ENCODE measurements around the gene SH3RF2. TPM values are rescaled to one million over a fixed set of nuclear protein-coding genes. Genes with fewer than 3 reads are reported as not detected.

The SH3RF2 gene
- total and polyA plus RNA-seq, 9 of the 15 experiments (the other 6 are each of a cell fraction or from before 2014, with no cell fraction given) = 0.05 TPM; not detected in 8

- peaks cover 20 to 34% of the 10 kb centered on the region in 2 experiments for H3K27me3 ChIP-seq (ENCODE audit: control insufficient read depth in 2 of 2, insufficient read depth in 2 of 2, low read length in 2 of 2)
- BruUV-seq (replicated peaks) = no TSS peak
- no peaks in the 10 kb centered on the region for H3K36me3 ChIP-seq (ENCODE audit: control insufficient read depth, insufficient read depth, low read length)
- in situ Hi-C loops (cut with MboI) (loop anchor here (25.0 kb wide), 1 partner anchor 1858 kb away; no protein-coding TSS in a partner anchor), intact Hi-C loops (cut with micrococcal nuclease) (no loop called here)
- no peaks in the 10 kb centered on the region for H3K9me1 ChIP-seq (ENCODE audit: control insufficient read depth, insufficient read depth, low read length)
- no peak overlapping the region for H3K4me2 ChIP-seq (ENCODE audit: insufficient read depth, low read length)
- H3K9ac ChIP-seq (ENCODE audit: insufficient read depth in 1 of 2, low read depth in 2 of 2, low read length in 2 of 2) = no peak overlapping the region
- ATAC-seq (no peak), DNase-seq (ENCODE audit: extremely low read depth in 1 of 4, low spot score in 3 of 4) (no peak), FAIRE-seq (no peak)
- ChIA-PET POLR2A (interaction anchor here (0.6 to 1.6 kb wide), 2 partner anchors 13 to 265 kb away, joined by 4 to 7 read pairs; no protein-coding TSS in a partner anchor), CTCF (ENCODE audit: low intra/inter-chr PET ratio) (no interaction called here)
- 0% methylated on average over 3 of the region's 3 CpGs for WGBS (ENCODE audit: insufficient coverage, low coverage, missing lambda C conversion rate)
- no peaks in the 10 kb centered on the region for H3K9me3 ChIP-seq (replicated peaks; ENCODE audit: control insufficient read depth, insufficient read depth, low read depth, low read length)
- no peak for TF ChIP-seq RERE (CRISPR knock-in tag; IDR thresholded peaks at IDR 0.05; ENCODE audit: borderline replicate concordance)
- H2AFZ ChIP-seq (ENCODE audit: low read depth, low read length) = no peak overlapping the region
- H4K20me1 ChIP-seq (replicated peaks; ENCODE audit: control insufficient read depth, insufficient read depth, low read length) = no peaks in the 10 kb centered on the region
- no peaks in the 10 kb centered on the region; a peak in 1 of 5 replicates for H3K4me1 ChIP-seq (replicated peaks in 1 of 2; ENCODE audit: control insufficient read depth in 2 of 2, insufficient read depth in 2 of 2, low read length in 2 of 2)
- H3K27ac ChIP-seq (ENCODE audit: extremely low read depth, low read depth, low read length) = no peak overlapping the region
- no peaks in the 10 kb centered on the region for H3K79me2 ChIP-seq (ENCODE audit: control insufficient read depth, insufficient read depth, low read length)
- H3K4me3 ChIP-seq = no peak overlapping the region
These were observed 134.4 kb downstream of the SH3RF2 start for GRCh38 chr5:146070746-146071145.

All from K562 (cell line).